SK-N-SH (cell line): ENCODE results near the gene SMIM24. TPM values are rescaled to one million over a fixed set of nuclear protein-coding genes. Genes with fewer than 3 reads are reported as not detected.

ENCODE experiments used
- CTCF ChIA-PET: fragments of 300-600, 350-600 bp; formaldehyde crosslinking; extraction: SDS; loops from one replicate; lab custom pipeline; 2021; lab: Yijun Ruan, JAX
- POLR2A ChIA-PET: fragments of 350-600 bp; sonication (Branson Sonifier 250); formaldehyde crosslinking; extraction: SDS; loops from one replicate; lab custom pipeline; 2020; ENCODE audit warnings: antibody characterized with exemption, inconsistent platforms; lab: Yijun Ruan, JAX
- DNase-seq: peaks from one replicate; pipeline ENCODE4 v3.0.0; 2012
- H2AFZ ChIP-seq: fragments of 200-600 bp; sonication (generic); 2 replicates; pipeline ENCODE4 v1.8.1; 2016; ENCODE audit warnings: antibody characterized with exemption, mild to moderate bottlenecking, low read depth
- H3F3A ChIP-seq: fragments of 200-600 bp; sonication (generic); replicated peaks from 2 replicates; pipeline ENCODE3; 2016; ENCODE audit warnings: antibody characterized with exemption, mild to moderate bottlenecking; ENCODE audit not compliant: insufficient read depth
- H3K27ac ChIP-seq, 2 experiments: fragments of 200-500 bp in 1 of 2; fragments of 200-600 bp in 1 of 2; sonication (Bioruptor generic) in 1 of 2; sonication (generic), shearing (Covaris generic) in 1 of 2; 2 replicates each; pipeline versions ENCODE4 v1.5.1 to v1.6.1; 2014 to 2016; ENCODE audit warnings: low read depth in 2 of 2, inconsistent platforms in 1 of 2, low read length in 1 of 2, mild to moderate bottlenecking in 1 of 2, mixed read lengths in 1 of 2
- H3K27me3 ChIP-seq: fragments of 200-600 bp; sonication (generic), shearing (Covaris generic); 2 replicates; pipeline ENCODE4 v1.6.1; 2016; ENCODE audit warnings: mixed run types; ENCODE audit not compliant: insufficient read depth
- H3K36me3 ChIP-seq, 2 experiments: fragments of 200-500 bp in 1 of 2; fragments of 200-600 bp in 1 of 2; sonication (Bioruptor generic) in 1 of 2; sonication (generic) in 1 of 2; replicated peaks in 1 of 2; 2 replicates each; pipeline versions ENCODE3 to v1.5.1; 2014 to 2016; ENCODE audit warnings: low read length in 1 of 2, mild to moderate bottlenecking in 1 of 2; ENCODE audit not compliant: insufficient read depth in 2 of 2, control insufficient read depth in 1 of 2
- H3K4me1 ChIP-seq, 2 experiments: fragments of 200-500 bp in 1 of 2; fragments of 200-600 bp in 1 of 2; sonication (Bioruptor generic) in 1 of 2; sonication (generic), shearing (Covaris generic) in 1 of 2; 2 replicates each; pipeline versions ENCODE4 v1.5.1 to v1.6.1; 2014 to 2016; ENCODE audit warnings: low read depth in 1 of 2, low read length in 1 of 2, mixed run types in 1 of 2; ENCODE audit not compliant: insufficient read depth in 2 of 2, control insufficient read depth in 1 of 2
- H3K4me2 ChIP-seq: fragments of 200-600 bp; sonication (generic), shearing (Covaris generic); 2 replicates; pipeline ENCODE4 v1.6.1; 2017; ENCODE audit warnings: mixed run types
- H3K4me3 ChIP-seq, 2 experiments: fragments of 200-500 bp in 1 of 2; fragments of 200-600 bp in 1 of 2; sonication (Bioruptor generic) in 1 of 2; sonication (generic), shearing (Covaris generic) in 1 of 2; 2 replicates each; pipeline versions ENCODE4 v1.5.1 to v1.8.1; 2014 to 2016; ENCODE audit warnings: low read depth in 2 of 2, inconsistent platforms in 1 of 2, low read length in 1 of 2, mild to moderate bottlenecking in 1 of 2, mixed read lengths in 1 of 2, moderate library complexity in 1 of 2
- H3K79me2 ChIP-seq: fragments of 200-600 bp; sonication (generic); 2 replicates; pipeline ENCODE4 v1.8.1; 2017; ENCODE audit warnings: mild to moderate bottlenecking; ENCODE audit not compliant: insufficient read depth
- H3K9ac ChIP-seq: fragments of 200-600 bp; sonication (generic); 2 replicates; pipeline ENCODE4 v1.6.1; 2017; ENCODE audit warnings: mixed run types
- H3K9me2 ChIP-seq: fragments of 200-600 bp; sonication (generic); 2 replicates; pipeline ENCODE4 v1.6.1; 2017; ENCODE audit warnings: mixed run types
- H3K9me3 ChIP-seq: fragments of 200-600 bp; sonication (generic); 2 replicates; pipeline ENCODE4 v1.6.1; 2017; ENCODE audit warnings: mixed run types, mild to moderate bottlenecking, moderate library complexity
- H4K20me1 ChIP-seq: fragments of 200-600 bp; sonication (generic); 2 replicates; pipeline ENCODE4 v1.6.1; 2017; ENCODE audit warnings: mild to moderate bottlenecking, mixed run types; ENCODE audit not compliant: insufficient read depth
- CHD2 ChIP-seq: fragments of 150-350 bp; IDR thresholded peaks from 2 replicates; pipeline ENCODE4 v1.6.1; 2018; ENCODE audit warnings: low read length; ENCODE audit not compliant: partially characterized antibody
- CTCF ChIP-seq: fragments of 200-600 bp; sonication (generic); IDR thresholded peaks from 2 replicates; pipeline ENCODE4 v1.6.1; 2017; ENCODE audit warnings: antibody characterized with exemption, mild to moderate bottlenecking, moderate library complexity
- ELF1 ChIP-seq: IDR thresholded peaks from 2 replicates; pipeline ENCODE4 v1.4.0; 2012
- FOXM1 ChIP-seq: IDR thresholded peaks from 2 replicates; pipeline ENCODE4 v1.4.0; 2012; ENCODE audit warnings: low read depth, mild to moderate bottlenecking
- GATA2 ChIP-seq: sonication (generic); formaldehyde crosslinking; IDR thresholded peaks from 2 replicates; pipeline ENCODE4 v1.5.0; 2020; ENCODE audit warnings: mild to moderate bottlenecking, missing genetic modification reagents
- MEF2A ChIP-seq: IDR thresholded peaks from 2 replicates; pipeline ENCODE4 v1.4.0; 2012; ENCODE audit warnings: low read depth, borderline replicate concordance
- POLR2AphosphoS5 ChIP-seq: IDR thresholded peaks from 2 replicates; pipeline ENCODE4 v1.6.1; 2012; ENCODE audit warnings: low read depth, low read length
- RAD21 ChIP-seq: IDR thresholded peaks from 2 replicates; pipeline ENCODE4 v1.6.1; 2012; ENCODE audit warnings: mild to moderate bottlenecking, low read length
- RCOR1 ChIP-seq: fragments of 150-350 bp; IDR thresholded peaks from 2 replicates; pipeline ENCODE4 v1.6.1; 2017; ENCODE audit warnings: antibody characterized with exemption, low read length
- RFX5 ChIP-seq: IDR thresholded peaks from 2 replicates; pipeline ENCODE4 v1.6.1; 2012; ENCODE audit warnings: mild to moderate bottlenecking, improper control_type of control experiment, low read length
- SMC3 ChIP-seq: IDR thresholded peaks from 2 replicates; pipeline ENCODE4 v1.6.1; 2012; ENCODE audit warnings: low read depth, low read length, improper control_type of control experiment
- TAF1 ChIP-seq: IDR thresholded peaks from 2 replicates; pipeline ENCODE4 v1.6.1; 2012; ENCODE audit warnings: low read depth, mild to moderate bottlenecking, low read length, moderate library complexity, borderline replicate concordance
- USF1 ChIP-seq: IDR thresholded peaks from 2 replicates; pipeline ENCODE4 v1.4.0; 2012; ENCODE audit warnings: low read depth, borderline replicate concordance
- USF2 ChIP-seq: fragments of 150-350 bp; IDR thresholded peaks from 2 replicates; pipeline ENCODE4 v1.6.1; 2017; ENCODE audit warnings: antibody characterized with exemption, low read length, low read depth, borderline replicate concordance
- WGBS: methylation state at CpG from one replicate; pipeline ENCODE4 v1.1.6; 2017; ENCODE audit warnings: low lambda C conversion rate; 5-methylcytosine and 5-hydroxymethylcytosine counted together
- polyA plus RNA-seq, 3 experiments: library from polyadenylated mRNA; depleted of rRNA; stranded (reverse); fragments of >200 nt; gene quantifications; 2 replicates each; pipeline ENCODE4 v1.2.3, GENCODE V29; 2012
- TF ChIP-seq, protein P1 (sequence below): IDR thresholded peaks from 2 replicates; pipeline ENCODE4 v1.6.1; 2012; ENCODE audit warnings: mild to moderate bottlenecking, low read depth, low read length, moderate library complexity
- TF ChIP-seq, protein P2 (sequence below): IDR thresholded peaks from 2 replicates; pipeline ENCODE4 v1.4.0; 2012; ENCODE audit warnings: low read depth, borderline replicate concordance

The SMIM24 gene
- polyA plus RNA-seq, 1 of the 3 experiments (the other 2 are of a cell fraction), result 0.12 TPM

DNA sequence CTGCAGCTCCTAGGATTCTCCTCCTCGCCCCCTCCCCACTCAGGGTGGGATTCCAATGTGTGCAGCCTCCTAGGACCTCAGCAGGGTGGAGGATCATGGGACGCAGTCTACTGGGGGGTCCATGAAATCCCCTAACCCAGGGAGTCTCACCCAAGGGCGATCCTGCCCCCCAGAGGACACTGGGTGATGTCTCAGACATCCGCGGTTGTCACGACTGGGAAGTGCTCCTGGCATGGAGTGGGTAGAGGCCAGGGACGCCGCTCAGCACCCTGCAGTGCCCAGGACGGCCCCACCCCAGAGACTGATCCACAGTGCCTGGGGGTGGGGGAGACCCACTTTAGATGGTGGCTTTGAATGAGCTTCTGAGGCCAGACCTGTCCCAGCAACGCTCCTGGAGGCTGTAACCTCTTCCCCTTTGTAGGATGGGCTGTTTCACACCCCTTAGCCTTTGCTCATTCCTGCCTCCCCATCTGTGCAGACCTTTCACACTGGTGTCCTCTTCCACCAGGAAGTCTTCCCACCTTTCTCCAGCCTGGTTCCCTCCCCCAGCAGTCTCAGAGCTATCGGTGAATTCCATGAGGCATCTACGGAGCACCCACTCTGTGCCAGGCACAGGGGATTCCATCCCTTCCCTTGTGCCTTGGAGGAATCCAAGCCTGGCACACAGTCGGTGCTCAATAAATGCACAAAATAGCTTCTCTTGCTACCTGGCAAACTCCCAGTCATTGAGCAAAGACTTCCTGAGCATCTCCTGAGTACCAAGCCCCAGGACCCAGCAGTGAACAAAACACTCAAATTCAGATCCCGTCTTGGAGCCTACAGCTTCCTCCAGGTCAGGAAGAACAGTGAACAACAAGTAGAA, 10.5 kb downstream of the SMIM24 start:
- Histone ChIP-seq H4K20me1 (no peaks in the 10 kb centered on the region), H3K4me1 (peaks cover 0 to 2% of the 10 kb centered on the region in 2 experiments; a peak in 1 of 4 replicates), H3K79me2 (no peaks in the 10 kb centered on the region), H3K9me3 (no peaks in the 10 kb centered on the region), H3K36me3 (no peaks in the 10 kb centered on the region), H3F3A (peaks cover 23% of the 10 kb centered on the region), H3K9me2 (no peaks in the 10 kb centered on the region), H3K27ac (peak overlapping the region in 1 of 2 experiments; percentile 29; a peak in 1 of 4 replicates), H2AFZ (no peak overlapping the region), H3K27me3 (no peaks in the 10 kb centered on the region), H3K4me2 (no peak overlapping the region), H3K4me3 (no peak overlapping the region), H3K9ac (no peak overlapping the region)
- no peak for DNase-seq
- peak; percentile 27; the same call in 1 of the 2 replicates for TF ChIP-seq RAD21
- no peak for TF ChIP-seq SMC3
- POLR2A ChIA-PET, result interaction anchor here (0.5 kb wide), 1 partner anchor 40 kb away, joined by 4 read pairs; no protein-coding TSS in a partner anchor
- CTCF ChIA-PET, result interaction anchor here (0.7 to 6.1 kb wide), 13 partner anchors 9 to 165 kb away, joined by 3 to 92 read pairs (median 4); partner anchors contain the start of gene SMIM44
- 93% methylated on average over 4 of the region's 14 CpGs for WGBS

GRCh38 chr19:3468211-3468610, 12.1 kb downstream of the SMIM24 start:
- POLR2A ChIA-PET, result no interaction called here
- Histone ChIP-seq H3K79me2 (no peaks in the 10 kb centered on the region), H4K20me1 (no peaks in the 10 kb centered on the region), H3K27me3 (no peaks in the 10 kb centered on the region), H3K9ac (no peak overlapping the region), H3K4me1 (peaks cover 0 to 2% of the 10 kb centered on the region in 2 experiments; a peak in 1 of 4 replicates), H3K9me3 (no peaks in the 10 kb centered on the region), H3K27ac (no peak overlapping the region), H3K36me3 (peaks cover 0 to 4% of the 10 kb centered on the region in 2 experiments), H3K4me3 (no peak overlapping the region), H2AFZ (no peak overlapping the region), H3K9me2 (no peaks in the 10 kb centered on the region), H3F3A (peaks cover 23% of the 10 kb centered on the region), H3K4me2 (no peak overlapping the region)
- WGBS, result 100% methylated on average over 2 of the region's 3 CpGs
- CTCF ChIA-PET, result no interaction called here
- no peak for DNase-seq
- no peak for TF ChIP-seq RFX5
- TF ChIP-seq TAF1, result no peak
- TF ChIP-seq MEF2A, result no peak
- TF ChIP-seq, protein P1, sequence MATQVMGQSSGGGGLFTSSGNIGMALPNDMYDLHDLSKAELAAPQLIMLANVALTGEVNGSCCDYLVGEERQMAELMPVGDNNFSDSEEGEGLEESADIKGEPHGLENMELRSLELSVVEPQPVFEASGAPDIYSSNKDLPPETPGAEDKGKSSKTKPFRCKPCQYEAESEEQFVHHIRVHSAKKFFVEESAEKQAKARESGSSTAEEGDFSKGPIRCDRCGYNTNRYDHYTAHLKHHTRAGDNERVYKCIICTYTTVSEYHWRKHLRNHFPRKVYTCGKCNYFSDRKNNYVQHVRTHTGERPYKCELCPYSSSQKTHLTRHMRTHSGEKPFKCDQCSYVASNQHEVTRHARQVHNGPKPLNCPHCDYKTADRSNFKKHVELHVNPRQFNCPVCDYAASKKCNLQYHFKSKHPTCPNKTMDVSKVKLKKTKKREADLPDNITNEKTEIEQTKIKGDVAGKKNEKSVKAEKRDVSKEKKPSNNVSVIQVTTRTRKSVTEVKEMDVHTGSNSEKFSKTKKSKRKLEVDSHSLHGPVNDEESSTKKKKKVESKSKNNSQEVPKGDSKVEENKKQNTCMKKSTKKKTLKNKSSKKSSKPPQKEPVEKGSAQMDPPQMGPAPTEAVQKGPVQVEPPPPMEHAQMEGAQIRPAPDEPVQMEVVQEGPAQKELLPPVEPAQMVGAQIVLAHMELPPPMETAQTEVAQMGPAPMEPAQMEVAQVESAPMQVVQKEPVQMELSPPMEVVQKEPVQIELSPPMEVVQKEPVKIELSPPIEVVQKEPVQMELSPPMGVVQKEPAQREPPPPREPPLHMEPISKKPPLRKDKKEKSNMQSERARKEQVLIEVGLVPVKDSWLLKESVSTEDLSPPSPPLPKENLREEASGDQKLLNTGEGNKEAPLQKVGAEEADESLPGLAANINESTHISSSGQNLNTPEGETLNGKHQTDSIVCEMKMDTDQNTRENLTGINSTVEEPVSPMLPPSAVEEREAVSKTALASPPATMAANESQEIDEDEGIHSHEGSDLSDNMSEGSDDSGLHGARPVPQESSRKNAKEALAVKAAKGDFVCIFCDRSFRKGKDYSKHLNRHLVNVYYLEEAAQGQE, result no peak
- no peak for TF ChIP-seq USF2
- TF ChIP-seq USF1, result no peak
- TF ChIP-seq CHD2, result no peak
- no peak for TF ChIP-seq RCOR1
- no peak for TF ChIP-seq CTCF
- no peak for TF ChIP-seq GATA2 (CRISPR knock-in tag)
- TF ChIP-seq FOXM1, result no peak
- TF ChIP-seq, protein P2, sequence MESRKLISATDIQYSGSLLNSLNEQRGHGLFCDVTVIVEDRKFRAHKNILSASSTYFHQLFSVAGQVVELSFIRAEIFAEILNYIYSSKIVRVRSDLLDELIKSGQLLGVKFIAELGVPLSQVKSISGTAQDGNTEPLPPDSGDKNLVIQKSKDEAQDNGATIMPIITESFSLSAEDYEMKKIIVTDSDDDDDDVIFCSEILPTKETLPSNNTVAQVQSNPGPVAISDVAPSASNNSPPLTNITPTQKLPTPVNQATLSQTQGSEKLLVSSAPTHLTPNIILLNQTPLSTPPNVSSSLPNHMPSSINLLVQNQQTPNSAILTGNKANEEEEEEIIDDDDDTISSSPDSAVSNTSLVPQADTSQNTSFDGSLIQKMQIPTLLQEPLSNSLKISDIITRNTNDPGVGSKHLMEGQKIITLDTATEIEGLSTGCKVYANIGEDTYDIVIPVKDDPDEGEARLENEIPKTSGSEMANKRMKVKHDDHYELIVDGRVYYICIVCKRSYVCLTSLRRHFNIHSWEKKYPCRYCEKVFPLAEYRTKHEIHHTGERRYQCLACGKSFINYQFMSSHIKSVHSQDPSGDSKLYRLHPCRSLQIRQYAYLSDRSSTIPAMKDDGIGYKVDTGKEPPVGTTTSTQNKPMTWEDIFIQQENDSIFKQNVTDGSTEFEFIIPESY, result no peak
- no peak for TF ChIP-seq RAD21
- no peak for TF ChIP-seq POLR2AphosphoS5
- no peak for TF ChIP-seq ELF1
